ENCODE measurements around the gene FAH.

- TF ChIP-seq CTCF (IDR thresholded peaks at IDR 0.05; ENCODE audit: low read depth, low read length) (no peak), POLR2A (IDR thresholded peaks at IDR 0.05; ENCODE audit: extremely low read depth, insufficient read length) (no peak)
Observed at GRCh38 chr15:80204231-80204630, 51.4 kb downstream of the FAH start.
